HG03175 (cell line): ENCODE results near the gene AGPAT1.
"Not testable (repeated sequence)": the region's sequence is repeated elsewhere in the genome, so short reads cannot be mapped to it uniquely, and the experiment has no call there.

Source experiments
- ATAC-seq: cut with Tn5 transposase; IDR thresholded peaks from one replicate; pipeline ENCODE4 v1.9.1; 2021; ENCODE audit warnings: mild to moderate bottlenecking, moderate library complexity; ENCODE audit not compliant: unreplicated experiment

The AGPAT1 gene

GRCh38 chr6:32200711-32201475 lies 25.0 kb upstream of the AGPAT1 start:
- ATAC-seq: no peak

- ATAC-seq: no peak
Observed at GRCh38 chr6:32198866-32199265, 23.0 kb upstream of the AGPAT1 start.

GRCh38 chr6:32198345-32198696 lies 22.4 kb upstream of the AGPAT1 start:
- ATAC-seq: no peak

GRCh38 chr6:32196682-32197616 lies 21.1 kb upstream of the AGPAT1 start:
- ATAC-seq: no peak

- ATAC-seq: peak; percentile 73
Observed at GRCh38 chr6:32195902-32196681, 20.2 kb upstream of the AGPAT1 start.

GRCh38 chr6:32195652-32195901 lies 19.7 kb upstream of the AGPAT1 start:
- ATAC-seq: peak; percentile 73

GRCh38 chr6:32194825-32195651 lies 19.2 kb upstream of the AGPAT1 start:
- ATAC-seq: no peak

- ATAC-seq: no peak
Observed at GRCh38 chr6:32194388-32194787, 18.5 kb upstream of the AGPAT1 start.

- not testable (repeated sequence) for ATAC-seq
Observed at GRCh38 chr6:32193096-32193495, 17.2 kb upstream of the AGPAT1 start.

GRCh38 chr6:32192608-32193039 lies 16.7 kb upstream of the AGPAT1 start, which contains the start of gene GPSM3:
Gene GPSM3, minus strand, starts transcription at chr6:32192643. Its CDS starts 130 bp downstream, at chr6:32192513.
- no peak for ATAC-seq

- ATAC-seq: no peak
Observed at GRCh38 chr6:32191696-32192607, 16.1 kb upstream of the AGPAT1 start.

GRCh38 chr6:32190911-32191677 lies 15.2 kb upstream of the AGPAT1 start:
- no peak for ATAC-seq

GRCh38 chr6:32190054-32190851 lies 14.4 kb upstream of the AGPAT1 start, which contains the start of gene PBX2:
Gene PBX2, minus strand, starts transcription at chr6:32190202. Its CDS starts 287 bp downstream, at chr6:32189915.
- ATAC-seq: peak; percentile 41

- ATAC-seq: no peak
Observed at GRCh38 chr6:32189742-32190053, 13.8 kb upstream of the AGPAT1 start.

GRCh38 chr6:32189069-32189741 lies 13.3 kb upstream of the AGPAT1 start:
- ATAC-seq: no peak

GRCh38 chr6:32188381-32189068 lies 12.6 kb upstream of the AGPAT1 start:
- no peak for ATAC-seq
